Nephron progenitor cell (in vitro differentiated cells): ENCODE data around the gene PSMA4.

Experiments
- DNase-seq: peaks from one replicate; pipeline ENCODE4 v3.0.0; 2021
- H3K27ac Mint-ChIP-seq: 2 replicates; pipeline ENCODE4 v1.8.0; 2021; ENCODE audit warnings: mild to moderate bottlenecking, moderate library complexity, mixed read lengths
- H3K27me3 Mint-ChIP-seq: 2 replicates; pipeline ENCODE4 v1.8.0; 2021; ENCODE audit warnings: mild to moderate bottlenecking, low read depth, mixed read lengths; ENCODE audit not compliant: poor library complexity
- H3K36me3 Mint-ChIP-seq: 2 replicates; pipeline ENCODE4 v1.8.0; 2021; ENCODE audit warnings: low read depth, mixed read lengths
- H3K4me1 Mint-ChIP-seq: 2 replicates; pipeline ENCODE4 v1.8.0; 2021; ENCODE audit warnings: mixed read lengths
- H3K4me3 Mint-ChIP-seq: 2 replicates; pipeline ENCODE4 v1.8.0; 2021; ENCODE audit warnings: mild to moderate bottlenecking, moderate library complexity, mixed read lengths
- H3K9me3 Mint-ChIP-seq: 2 replicates; pipeline ENCODE4 v1.8.0; 2021; ENCODE audit warnings: mild to moderate bottlenecking, moderate library complexity, mixed read lengths
- CTCF ChIP-seq: fragments of 200-600 bp; sonication (generic); IDR thresholded peaks from 2 replicates; pipeline ENCODE4 v1.5.0; 2021; ENCODE audit warnings: antibody characterized with exemption

The PSMA4 gene

GRCh38 chr15:78567531-78567930, 27.3 kb downstream of the PSMA4 start:
- H3K9me3 Mint-ChIP-seq = no peaks in the 10 kb centered on the region
- peaks cover 25% of the 10 kb centered on the region for H3K4me1 Mint-ChIP-seq
- peaks cover 1% of the 10 kb centered on the region for H3K36me3 Mint-ChIP-seq
- peak overlapping the region; percentile 59 for H3K4me3 Mint-ChIP-seq
- H3K27me3 Mint-ChIP-seq = peaks cover 22% of the 10 kb centered on the region
- no peak overlapping the region for H3K27ac Mint-ChIP-seq
- TF ChIP-seq CTCF = no peak
- DNase-seq = no peak

- Mint-ChIP-seq H3K27me3 (no peaks in the 10 kb centered on the region), H3K4me1 (peaks cover 19% of the 10 kb centered on the region), H3K4me3 (no peak overlapping the region), H3K27ac (no peak overlapping the region), H3K9me3 (no peaks in the 10 kb centered on the region), H3K36me3 (peaks cover 7% of the 10 kb centered on the region)
- no peak for TF ChIP-seq CTCF
- DNase-seq = no peak
These were observed 30.5 kb downstream of the PSMA4 start for GRCh38 chr15:78570710-78571109.

GRCh38 chr15:78571382-78571781, 31.1 kb downstream of the PSMA4 start:
- TF ChIP-seq CTCF = no peak
- H3K36me3 Mint-ChIP-seq = peaks cover 7% of the 10 kb centered on the region
- H3K4me1 Mint-ChIP-seq = peaks cover 14% of the 10 kb centered on the region
- DNase-seq = no peak
- no peak overlapping the region for H3K27ac Mint-ChIP-seq
- H3K9me3 Mint-ChIP-seq = no peaks in the 10 kb centered on the region
- H3K4me3 Mint-ChIP-seq = no peak overlapping the region
- H3K27me3 Mint-ChIP-seq = no peaks in the 10 kb centered on the region

GRCh38 chr15:78573416-78573815, 33.2 kb downstream of the PSMA4 start:
- H3K36me3 Mint-ChIP-seq = peaks cover 7% of the 10 kb centered on the region
- H3K27ac Mint-ChIP-seq = no peak overlapping the region
- no peak for DNase-seq
- H3K9me3 Mint-ChIP-seq = no peaks in the 10 kb centered on the region
- H3K4me1 Mint-ChIP-seq = no peaks in the 10 kb centered on the region
- no peak for TF ChIP-seq CTCF
- H3K27me3 Mint-ChIP-seq = no peaks in the 10 kb centered on the region
- H3K4me3 Mint-ChIP-seq = no peak overlapping the region

- no peak for DNase-seq
- H3K27me3 Mint-ChIP-seq = no peaks in the 10 kb centered on the region
- no peak overlapping the region for H3K27ac Mint-ChIP-seq
These were observed 34.7 kb downstream of the PSMA4 start for GRCh38 chr15:78574944-78575343.

More at GRCh38 chr15:78574944-78575343, 34.7 kb downstream of the PSMA4 start:
- Mint-ChIP-seq H3K4me1 (no peaks in the 10 kb centered on the region), H3K9me3 (no peaks in the 10 kb centered on the region), H3K4me3 (no peak overlapping the region), H3K36me3 (peaks cover 7% of the 10 kb centered on the region)
- no peak for TF ChIP-seq CTCF
